Dendritic cell treated with granulocyte-macrophage colony-stimulating factor and Interleukin-4, amounts not matched to agents 40 ng/mL and 50 ng/mL, for 4 days (primary cell): Measurements from ENCODE around the gene KIAA0319L.

Source experiments
- H3K27ac Mint-ChIP-seq: one replicate; pipeline ENCODE4 v1.8.0; 2022; ENCODE audit warnings: mild to moderate bottlenecking, mixed read lengths
- H3K27me3 Mint-ChIP-seq: one replicate; pipeline ENCODE4 v1.8.0; 2022; ENCODE audit warnings: mild to moderate bottlenecking, mixed read lengths
- H3K36me3 Mint-ChIP-seq: one replicate; pipeline ENCODE4 v1.8.0; 2022; ENCODE audit warnings: low read depth, mixed read lengths
- H3K4me1 Mint-ChIP-seq: one replicate; pipeline ENCODE4 v1.8.0; 2022; ENCODE audit warnings: low read depth, mixed read lengths
- H3K4me3 Mint-ChIP-seq: one replicate; pipeline ENCODE4 v1.8.0; 2022; ENCODE audit warnings: mild to moderate bottlenecking, moderate library complexity, mixed read lengths
- H3K9me3 Mint-ChIP-seq: one replicate; pipeline ENCODE4 v1.8.0; 2022; ENCODE audit warnings: mixed read lengths
- intact Hi-C: fragments of 100-400 bp; cut with micrococcal nuclease; formaldehyde crosslinking; loops from one replicate; pipeline ENCODE4 v1.15.0; 2022

The KIAA0319L gene

GRCh38 chr1:35530168-35530567 is 27.0 kb downstream of the KIAA0319L start:
- Mint-ChIP-seq H3K4me3 (no peak overlapping the region), H3K36me3 (peaks cover 51% of the 10 kb centered on the region), H3K4me1 (peaks cover under 1% of the 10 kb centered on the region), H3K9me3 (peaks cover 48% of the 10 kb centered on the region), H3K27me3 (no peaks in the 10 kb centered on the region), H3K27ac (no peak overlapping the region)
- intact Hi-C loops, result no loop called here

- H3K4me3 Mint-ChIP-seq, result no peak overlapping the region
- intact Hi-C loops, result no loop called here
- H3K36me3 Mint-ChIP-seq, result peaks cover 21% of the 10 kb centered on the region
- peaks cover 36% of the 10 kb centered on the region for H3K9me3 Mint-ChIP-seq
- no peak overlapping the region for H3K27ac Mint-ChIP-seq
- H3K27me3 Mint-ChIP-seq, result no peaks in the 10 kb centered on the region
- no peaks in the 10 kb centered on the region for H3K4me1 Mint-ChIP-seq
These were observed 33.1 kb downstream of the KIAA0319L start for GRCh38 chr1:35524106-35524505.

- Mint-ChIP-seq H3K4me3 (no peak overlapping the region), H3K4me1 (no peaks in the 10 kb centered on the region), H3K27ac (no peak overlapping the region), H3K36me3 (peaks cover 37% of the 10 kb centered on the region), H3K9me3 (peaks cover 38% of the 10 kb centered on the region), H3K27me3 (no peaks in the 10 kb centered on the region)
- intact Hi-C loops, result no loop called here
These were observed 37.8 kb downstream of the KIAA0319L start for GRCh38 chr1:35519432-35519831.

GRCh38 chr1:35518183-35518582 is 39.0 kb downstream of the KIAA0319L start:
- H3K27ac Mint-ChIP-seq, result no peak overlapping the region
- H3K27me3 Mint-ChIP-seq, result no peaks in the 10 kb centered on the region

GRCh38 chr1:35511305-35511704 is 45.9 kb downstream of the KIAA0319L start:
- peaks cover 29% of the 10 kb centered on the region for H3K4me1 Mint-ChIP-seq
- no peak overlapping the region for H3K4me3 Mint-ChIP-seq
- peaks cover 13% of the 10 kb centered on the region for H3K9me3 Mint-ChIP-seq
- H3K27me3 Mint-ChIP-seq, result no peaks in the 10 kb centered on the region
- intact Hi-C loops, result no loop called here
- H3K27ac Mint-ChIP-seq, result no peak overlapping the region
- H3K36me3 Mint-ChIP-seq, result peaks cover 23% of the 10 kb centered on the region

More at GRCh38 chr1:35518183-35518582, 39.0 kb downstream of the KIAA0319L start:
- Mint-ChIP-seq H3K9me3 (peaks cover 37% of the 10 kb centered on the region), H3K4me3 (no peak overlapping the region), H3K36me3 (peaks cover 31% of the 10 kb centered on the region), H3K4me1 (no peaks in the 10 kb centered on the region)
- intact Hi-C loops, result no loop called here

- Mint-ChIP-seq H3K27ac (no peak overlapping the region), H3K4me1 (peaks cover 29% of the 10 kb centered on the region), H3K9me3 (peaks cover 7% of the 10 kb centered on the region), H3K36me3 (peaks cover 29% of the 10 kb centered on the region), H3K4me3 (no peak overlapping the region), H3K27me3 (no peaks in the 10 kb centered on the region)
- intact Hi-C loops, result no loop called here
These were observed 47.6 kb downstream of the KIAA0319L start for GRCh38 chr1:35509558-35509957.

- intact Hi-C loops, result no loop called here
- Mint-ChIP-seq H3K4me1 (peaks cover 29% of the 10 kb centered on the region), H3K27ac (no peak overlapping the region)
These were observed 49.3 kb downstream of the KIAA0319L start for GRCh38 chr1:35507947-35508346.

GRCh38 chr1:35506960-35507912 is 50.0 kb downstream of the KIAA0319L start:
- no peaks in the 10 kb centered on the region for H3K27me3 Mint-ChIP-seq
- peaks cover 36% of the 10 kb centered on the region for H3K4me1 Mint-ChIP-seq
- no peak overlapping the region for H3K4me3 Mint-ChIP-seq
- H3K27ac Mint-ChIP-seq, result no peak overlapping the region
- intact Hi-C loops, result no loop called here
- peaks cover 9% of the 10 kb centered on the region for H3K9me3 Mint-ChIP-seq
- H3K36me3 Mint-ChIP-seq, result peaks cover 40% of the 10 kb centered on the region

More at GRCh38 chr1:35507947-35508346, 49.3 kb downstream of the KIAA0319L start:
- Mint-ChIP-seq H3K36me3 (peaks cover 40% of the 10 kb centered on the region), H3K9me3 (peaks cover 9% of the 10 kb centered on the region), H3K27me3 (no peaks in the 10 kb centered on the region), H3K4me3 (no peak overlapping the region)

- Mint-ChIP-seq H3K4me1 (peaks cover 40% of the 10 kb centered on the region), H3K36me3 (peaks cover 44% of the 10 kb centered on the region)
- intact Hi-C loops, result no loop called here
These were observed 51.0 kb downstream of the KIAA0319L start for GRCh38 chr1:35505911-35506798.

GRCh38 chr1:35502242-35502641 is 55.0 kb downstream of the KIAA0319L start:
- Mint-ChIP-seq H3K4me3 (no peak overlapping the region), H3K4me1 (peaks cover 20% of the 10 kb centered on the region), H3K9me3 (peaks cover 9% of the 10 kb centered on the region), H3K27ac (no peak overlapping the region), H3K27me3 (no peaks in the 10 kb centered on the region), H3K36me3 (peaks cover 58% of the 10 kb centered on the region)
- intact Hi-C loops, result no loop called here

More at GRCh38 chr1:35505911-35506798, 51.0 kb downstream of the KIAA0319L start:
- no peaks in the 10 kb centered on the region for H3K27me3 Mint-ChIP-seq
- H3K9me3 Mint-ChIP-seq, result peaks cover 9% of the 10 kb centered on the region
- no peak overlapping the region for H3K4me3 Mint-ChIP-seq
- H3K27ac Mint-ChIP-seq, result no peak overlapping the region

GRCh38 chr1:35500439-35500838 is 56.8 kb downstream of the KIAA0319L start:
- no peak overlapping the region for H3K27ac Mint-ChIP-seq
- no peak overlapping the region for H3K4me3 Mint-ChIP-seq
- H3K27me3 Mint-ChIP-seq, result no peaks in the 10 kb centered on the region
- peaks cover 15% of the 10 kb centered on the region for H3K4me1 Mint-ChIP-seq
- intact Hi-C loops, result no loop called here
- H3K36me3 Mint-ChIP-seq, result peaks cover 40% of the 10 kb centered on the region
- H3K9me3 Mint-ChIP-seq, result peaks cover 9% of the 10 kb centered on the region

- peaks cover 15% of the 10 kb centered on the region for H3K4me1 Mint-ChIP-seq
- H3K4me3 Mint-ChIP-seq, result no peak overlapping the region
- H3K9me3 Mint-ChIP-seq, result peaks cover 3% of the 10 kb centered on the region
- intact Hi-C loops, result no loop called here
- peaks cover 35% of the 10 kb centered on the region for H3K36me3 Mint-ChIP-seq
- no peaks in the 10 kb centered on the region for H3K27me3 Mint-ChIP-seq
- no peak overlapping the region for H3K27ac Mint-ChIP-seq
These were observed 57.5 kb downstream of the KIAA0319L start for GRCh38 chr1:35499652-35500176.

GRCh38 chr1:35499231-35499630 is 58.0 kb downstream of the KIAA0319L start:
- H3K4me1 Mint-ChIP-seq, result peaks cover 15% of the 10 kb centered on the region
- no peak overlapping the region for H3K4me3 Mint-ChIP-seq
- intact Hi-C loops, result no loop called here
- no peaks in the 10 kb centered on the region for H3K27me3 Mint-ChIP-seq
- H3K9me3 Mint-ChIP-seq, result no peaks in the 10 kb centered on the region
- H3K36me3 Mint-ChIP-seq, result peaks cover 35% of the 10 kb centered on the region
- no peak overlapping the region for H3K27ac Mint-ChIP-seq

- peaks cover 35% of the 10 kb centered on the region for H3K36me3 Mint-ChIP-seq
- peaks cover 6% of the 10 kb centered on the region for H3K9me3 Mint-ChIP-seq
- peaks cover 11% of the 10 kb centered on the region for H3K4me1 Mint-ChIP-seq
- no peak overlapping the region for H3K4me3 Mint-ChIP-seq
- no peak overlapping the region for H3K27ac Mint-ChIP-seq
- no peaks in the 10 kb centered on the region for H3K27me3 Mint-ChIP-seq
- intact Hi-C loops, result no loop called here
These were observed 59.6 kb downstream of the KIAA0319L start for GRCh38 chr1:35497571-35497970.
